ENCODE results near the gene CFAP65.

Gene CFAP65

DNA sequence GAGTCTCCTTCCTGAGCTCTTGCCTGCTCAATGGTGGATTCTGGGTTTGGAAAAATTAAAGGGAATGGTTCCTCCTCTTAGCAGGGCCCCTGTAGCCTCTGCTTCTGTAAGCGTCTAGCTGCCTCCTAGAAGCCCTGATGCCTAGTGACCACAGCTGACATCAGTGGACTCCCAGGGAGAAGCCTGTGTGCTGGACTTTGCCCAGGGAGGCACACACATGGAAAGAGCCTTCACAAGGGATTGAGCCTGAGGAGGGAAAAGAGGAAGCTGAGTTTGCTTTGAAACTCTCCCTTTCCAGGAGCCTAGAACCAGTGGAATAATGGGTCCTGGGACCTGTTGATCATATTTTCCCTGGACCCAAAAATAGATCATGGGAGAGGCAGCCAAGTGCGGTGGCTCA is 1.4 kb upstream of the CFAP65 start:
- Histone ChIP-seq H3K36me3 (ENCODE audit: insufficient read depth, low read length) (no peaks in the 10 kb centered on the region), H3K9me3 (replicated peaks; ENCODE audit: low read length) (no peaks in the 10 kb centered on the region), H3K4me2 (ENCODE audit: low read length) (no peak overlapping the region), H3K4me1 (ENCODE audit: control insufficient read depth, insufficient read depth, low read length) (no peaks in the 10 kb centered on the region), H3K9ac (ENCODE audit: low read depth, low read length) (no peak overlapping the region), H3K4me3 (ENCODE audit: low read length) (no peak overlapping the region), H3K27me3 (ENCODE audit: control insufficient read depth, insufficient read depth, low read length) (peaks cover 69% of the 10 kb centered on the region)

DNA sequence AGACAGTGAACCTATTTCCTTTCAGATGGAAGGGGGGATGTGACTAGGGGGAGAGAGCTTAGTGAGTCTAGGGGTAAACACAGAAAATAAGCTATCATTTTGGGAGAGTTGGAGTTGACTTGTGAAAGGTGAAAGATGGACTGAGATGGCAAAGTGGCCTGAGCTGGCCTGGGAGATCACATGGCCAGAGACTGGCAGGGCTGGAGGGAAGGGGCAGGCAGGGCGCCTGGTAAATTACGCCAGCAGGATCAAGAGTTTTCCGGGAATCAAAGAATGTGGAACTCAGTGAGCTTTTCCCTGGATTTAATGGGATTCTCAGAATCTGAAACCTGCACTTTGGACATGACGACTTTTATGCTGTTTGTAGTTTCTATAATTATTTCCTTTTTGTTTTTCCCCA is 841 bp upstream of the CFAP65 start:
- no peak overlapping the region for H3K9ac ChIP-seq (ENCODE audit: low read depth, low read length)
- peaks cover 69% of the 10 kb centered on the region for H3K27me3 ChIP-seq (ENCODE audit: control insufficient read depth, insufficient read depth, low read length)
- no peak overlapping the region for H3K4me2 ChIP-seq (ENCODE audit: low read length)
- H3K9me3 ChIP-seq (replicated peaks; ENCODE audit: low read length) = no peaks in the 10 kb centered on the region
- H3K4me1 ChIP-seq (ENCODE audit: control insufficient read depth, insufficient read depth, low read length) = no peaks in the 10 kb centered on the region
- no peaks in the 10 kb centered on the region for H3K36me3 ChIP-seq (ENCODE audit: insufficient read depth, low read length)
- H3K4me3 ChIP-seq (ENCODE audit: low read length) = no peak overlapping the region

DNA sequence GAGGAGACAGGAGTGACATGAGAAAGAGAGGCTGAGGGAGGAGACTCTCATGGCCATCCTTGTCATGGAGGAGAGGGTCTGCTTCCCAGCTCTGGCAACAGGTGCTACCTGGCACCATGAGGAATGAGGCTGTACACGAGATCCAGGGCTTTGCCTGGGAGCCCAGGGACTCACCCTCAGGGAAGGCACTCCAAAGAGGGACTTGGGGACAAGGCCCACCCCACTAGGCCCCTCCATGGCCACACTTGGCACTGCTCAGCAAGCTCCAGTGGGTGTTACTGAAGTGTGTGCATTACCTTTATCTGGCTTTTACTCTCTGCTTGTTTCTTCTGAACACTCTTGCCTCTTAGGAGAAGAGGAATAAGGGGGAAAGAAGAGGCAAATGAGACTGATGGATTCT is 2.7 kb downstream of the CFAP65 start:
- H3K36me3 ChIP-seq (ENCODE audit: insufficient read depth, low read length) = no peaks in the 10 kb centered on the region
- no peak overlapping the region for H3K4me2 ChIP-seq (ENCODE audit: low read length)
- no peak overlapping the region for H3K9ac ChIP-seq (ENCODE audit: low read depth, low read length)
- H3K4me3 ChIP-seq (ENCODE audit: low read length) = no peak overlapping the region
- no peaks in the 10 kb centered on the region for H3K4me1 ChIP-seq (ENCODE audit: control insufficient read depth, insufficient read depth, low read length)
- H3K27me3 ChIP-seq (ENCODE audit: control insufficient read depth, insufficient read depth, low read length) = peaks cover 87% of the 10 kb centered on the region
- no peaks in the 10 kb centered on the region for H3K9me3 ChIP-seq (replicated peaks; ENCODE audit: low read length)

DNA sequence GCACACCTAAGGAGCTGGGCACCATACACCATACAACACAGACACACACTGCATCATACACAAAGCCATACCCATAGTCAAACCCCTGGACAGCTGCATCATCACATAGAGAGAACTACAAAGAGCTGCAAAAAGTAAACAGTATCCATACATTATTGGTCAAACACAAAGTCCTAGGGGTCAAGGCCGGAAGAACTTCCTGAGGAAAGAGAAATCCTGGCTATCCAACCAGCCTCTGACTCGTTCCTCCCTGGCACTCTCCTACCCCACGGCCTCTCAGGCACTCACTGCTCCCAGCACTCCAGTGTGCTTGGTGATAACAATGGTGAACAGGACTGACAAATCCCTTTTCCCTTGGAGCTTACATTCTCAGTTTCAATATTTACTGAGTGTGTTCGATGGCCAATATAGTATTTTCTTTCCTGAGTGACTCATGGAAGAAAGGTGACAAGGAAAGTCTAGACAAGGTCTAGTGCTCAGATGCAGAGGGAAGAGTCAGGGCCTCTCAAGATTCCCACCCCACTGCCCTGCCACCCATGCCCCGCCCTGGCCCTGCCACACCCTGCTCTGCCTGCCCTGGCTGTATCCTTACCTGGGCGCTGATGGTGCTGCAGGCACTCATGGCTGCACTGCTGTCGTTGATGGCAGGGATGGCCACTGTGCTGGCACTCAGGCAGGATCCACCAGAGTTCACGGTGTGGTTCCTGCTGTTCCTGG is 3.4 kb downstream of the CFAP65 start:
- Histone ChIP-seq H3K4me2 (ENCODE audit: low read length) (no peak overlapping the region), H3K4me1 (ENCODE audit: control insufficient read depth, insufficient read depth, low read length) (no peaks in the 10 kb centered on the region), H3K36me3 (ENCODE audit: insufficient read depth, low read length) (no peaks in the 10 kb centered on the region), H3K9ac (ENCODE audit: low read depth, low read length) (no peak overlapping the region), H3K9me3 (replicated peaks; ENCODE audit: low read length) (no peaks in the 10 kb centered on the region), H3K4me3 (ENCODE audit: low read length) (no peak overlapping the region), H3K27me3 (ENCODE audit: control insufficient read depth, insufficient read depth, low read length) (peaks cover 88% of the 10 kb centered on the region)

DNA sequence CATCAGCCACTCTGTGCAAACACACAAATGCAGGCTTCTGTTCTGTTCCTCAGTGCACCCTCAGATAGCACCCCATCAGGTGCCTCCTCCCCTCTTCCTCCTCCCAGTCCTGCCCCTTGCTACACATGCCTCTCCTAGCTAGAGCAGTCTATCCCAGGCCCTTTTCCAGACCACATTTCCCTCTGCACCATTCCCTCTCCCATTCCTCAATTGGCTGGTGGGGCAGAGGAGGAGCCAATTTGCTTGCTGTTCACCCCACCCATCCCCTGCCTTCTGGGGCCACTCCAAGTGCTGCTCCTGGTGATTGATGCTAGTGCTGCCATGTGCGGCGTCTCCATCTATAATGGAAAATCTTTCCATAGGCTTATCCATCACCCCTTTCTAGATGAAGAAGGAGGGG is 5.4 kb downstream of the CFAP65 start:
- H3K36me3 ChIP-seq (ENCODE audit: insufficient read depth, low read length) = no peaks in the 10 kb centered on the region
- peaks cover 83% of the 10 kb centered on the region for H3K27me3 ChIP-seq (ENCODE audit: control insufficient read depth, insufficient read depth, low read length)
- H3K4me3 ChIP-seq (ENCODE audit: low read length) = no peak overlapping the region
- no peaks in the 10 kb centered on the region for H3K9me3 ChIP-seq (replicated peaks; ENCODE audit: low read length)
- no peak overlapping the region for H3K9ac ChIP-seq (ENCODE audit: low read depth, low read length)
- no peak overlapping the region for H3K4me2 ChIP-seq (ENCODE audit: low read length)
- no peaks in the 10 kb centered on the region for H3K4me1 ChIP-seq (ENCODE audit: control insufficient read depth, insufficient read depth, low read length)

DNA sequence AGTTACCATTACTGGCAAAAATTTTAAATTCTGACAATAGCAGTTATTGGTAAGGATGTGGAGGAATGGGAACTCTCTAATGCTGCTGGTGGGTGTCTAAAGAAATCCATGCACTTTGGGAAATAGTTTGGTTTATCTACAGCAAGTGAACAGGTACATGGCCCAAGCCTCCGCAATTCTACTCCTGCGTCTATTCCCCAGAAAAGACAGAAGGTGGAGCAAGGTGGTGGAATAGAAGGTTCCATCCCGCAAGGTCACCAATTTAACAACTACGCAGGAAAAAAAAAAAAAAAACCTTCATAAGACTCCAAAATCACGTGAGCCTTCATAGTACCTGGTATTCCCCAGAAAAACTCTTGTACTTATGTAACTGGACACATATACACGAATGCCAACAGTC is 6.5 kb downstream of the CFAP65 start:
- H3K9ac ChIP-seq (ENCODE audit: low read depth, low read length) = no peak overlapping the region
- H3K4me1 ChIP-seq (ENCODE audit: control insufficient read depth, insufficient read depth, low read length) = no peaks in the 10 kb centered on the region
- no peaks in the 10 kb centered on the region for H3K9me3 ChIP-seq (replicated peaks; ENCODE audit: low read length)
- H3K4me3 ChIP-seq (ENCODE audit: low read length) = no peak overlapping the region
- no peak overlapping the region for H3K4me2 ChIP-seq (ENCODE audit: low read length)
- H3K36me3 ChIP-seq (ENCODE audit: insufficient read depth, low read length) = no peaks in the 10 kb centered on the region
- peaks cover 78% of the 10 kb centered on the region for H3K27me3 ChIP-seq (ENCODE audit: control insufficient read depth, insufficient read depth, low read length)

DNA sequence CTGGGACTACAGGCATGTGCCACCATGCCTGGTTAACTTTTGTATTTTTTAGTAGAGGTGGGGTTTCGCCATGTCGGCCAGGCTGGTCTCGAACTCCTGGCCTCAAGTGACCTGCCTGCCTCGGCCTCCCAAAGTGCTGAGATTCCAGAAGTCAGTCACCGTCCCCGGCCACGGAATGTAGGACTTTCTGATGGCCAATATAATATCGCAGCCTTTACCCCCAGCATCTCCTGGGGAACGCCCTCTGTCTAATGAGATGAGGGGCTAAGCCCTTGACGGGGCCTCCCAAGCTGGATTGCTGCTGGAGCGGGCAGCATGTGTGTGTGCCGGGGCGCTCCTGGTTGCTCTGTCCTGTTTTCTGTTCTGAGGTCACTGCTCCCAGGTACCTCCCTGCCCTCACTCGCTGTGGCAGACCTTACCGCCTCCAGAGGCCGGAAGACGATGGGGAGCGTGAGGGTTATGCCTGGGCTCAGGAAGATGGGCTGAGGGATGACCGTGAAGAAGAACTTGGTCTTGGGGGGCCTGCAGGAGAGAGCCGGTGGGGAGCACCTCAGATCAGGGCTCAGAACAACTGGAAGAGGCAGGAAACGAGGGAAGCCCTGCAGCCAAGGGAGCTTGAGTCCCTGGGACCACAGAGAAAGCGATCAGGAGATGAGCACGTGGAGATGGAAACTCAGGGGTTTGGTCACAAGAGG is 9.1 kb downstream of the CFAP65 start:
- no peaks in the 10 kb centered on the region for H3K36me3 ChIP-seq (ENCODE audit: insufficient read depth, low read length)
- H3K9ac ChIP-seq (ENCODE audit: low read depth, low read length) = no peak overlapping the region
- H3K9me3 ChIP-seq (replicated peaks; ENCODE audit: low read length) = no peaks in the 10 kb centered on the region
- H3K4me3 ChIP-seq (ENCODE audit: low read length) = no peak overlapping the region
- no peak overlapping the region for H3K4me2 ChIP-seq (ENCODE audit: low read length)
- H3K4me1 ChIP-seq (ENCODE audit: control insufficient read depth, insufficient read depth, low read length) = no peaks in the 10 kb centered on the region
- peaks cover 70% of the 10 kb centered on the region for H3K27me3 ChIP-seq (ENCODE audit: control insufficient read depth, insufficient read depth, low read length)

DNA sequence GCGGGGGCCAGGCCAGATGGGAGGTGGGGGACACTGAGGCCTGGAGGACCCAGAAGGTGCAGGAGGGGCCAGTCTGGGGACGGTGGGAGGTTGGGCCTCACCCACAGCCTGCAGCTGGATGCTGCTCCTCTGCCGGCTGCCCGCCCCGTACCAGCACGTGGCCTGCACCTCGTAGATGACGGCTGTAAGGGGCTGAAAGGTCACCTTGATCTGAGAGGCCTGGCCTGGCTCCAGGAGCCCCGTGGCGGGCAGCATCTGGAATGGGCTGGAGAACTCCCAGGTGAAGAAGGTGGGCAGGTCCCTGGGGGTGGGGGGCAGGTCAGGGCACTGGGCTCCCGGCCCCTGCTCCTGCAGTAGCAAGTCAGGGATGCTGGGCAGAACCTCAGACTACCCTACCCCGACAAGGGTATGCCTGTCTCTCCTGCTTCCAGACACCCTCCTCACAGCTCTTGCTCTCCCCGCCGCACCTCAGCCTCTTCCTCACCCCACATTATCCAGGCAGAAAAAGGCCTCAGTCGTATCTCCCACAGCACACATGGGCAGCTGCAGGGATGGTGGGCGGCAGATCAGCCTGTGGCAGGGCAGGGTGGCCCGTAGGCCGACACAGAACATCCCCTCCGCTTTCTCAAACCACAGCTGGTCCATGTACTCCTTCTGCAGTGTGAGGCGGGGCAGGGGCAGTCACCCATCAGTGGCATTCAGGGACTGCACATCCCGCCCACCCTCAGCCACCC is 10.1 kb downstream of the CFAP65 start:
- no peaks in the 10 kb centered on the region for H3K4me1 ChIP-seq (ENCODE audit: control insufficient read depth, insufficient read depth, low read length)
- no peaks in the 10 kb centered on the region for H3K9me3 ChIP-seq (replicated peaks; ENCODE audit: low read length)
- H3K27me3 ChIP-seq (ENCODE audit: control insufficient read depth, insufficient read depth, low read length) = peaks cover 71% of the 10 kb centered on the region
- no peak overlapping the region for H3K4me3 ChIP-seq (ENCODE audit: low read length)
- no peak overlapping the region for H3K4me2 ChIP-seq (ENCODE audit: low read length)
- no peak overlapping the region for H3K9ac ChIP-seq (ENCODE audit: low read depth, low read length)
- H3K36me3 ChIP-seq (ENCODE audit: insufficient read depth, low read length) = no peaks in the 10 kb centered on the region

DNA sequence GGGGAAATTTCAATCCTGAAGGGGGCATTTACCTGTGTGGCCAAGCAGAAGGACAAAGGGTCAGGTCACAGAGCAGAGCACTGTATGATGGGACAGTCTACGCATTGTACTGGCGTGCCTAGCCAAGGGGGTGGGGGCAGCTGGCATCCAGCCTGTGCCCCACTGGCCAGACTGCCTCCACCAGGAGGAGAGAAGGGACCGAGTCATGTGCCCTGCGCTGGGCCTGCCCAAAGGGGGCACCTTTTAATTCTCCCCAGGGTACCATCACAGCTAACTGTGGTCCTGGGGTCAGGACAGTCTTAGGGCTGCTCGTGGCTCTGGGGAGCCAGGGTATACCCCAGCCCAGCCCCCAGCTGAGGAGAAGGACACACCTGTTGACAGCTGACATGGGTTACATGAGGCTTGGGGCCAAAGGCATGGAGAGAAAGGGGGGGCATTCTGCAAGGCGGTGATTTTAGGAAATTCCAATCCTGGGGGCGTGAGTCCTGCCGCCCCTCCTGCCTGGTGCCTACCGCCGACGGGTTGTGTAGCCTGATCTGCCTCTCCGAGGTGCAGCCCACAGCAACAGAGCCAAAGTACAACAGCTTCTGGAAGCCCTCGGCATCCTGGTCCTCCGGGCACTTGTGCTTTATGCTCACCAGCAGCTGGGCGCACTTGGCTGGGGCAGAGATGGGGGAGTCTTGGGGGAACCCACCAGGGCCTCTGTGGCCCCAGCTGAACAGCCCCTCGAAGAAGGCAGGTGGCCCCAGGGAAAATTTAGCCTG is 11.0 kb downstream of the CFAP65 start:
- Histone ChIP-seq H3K4me3 (ENCODE audit: low read length) (no peak overlapping the region), H3K36me3 (ENCODE audit: insufficient read depth, low read length) (no peaks in the 10 kb centered on the region), H3K4me1 (ENCODE audit: control insufficient read depth, insufficient read depth, low read length) (no peaks in the 10 kb centered on the region), H3K4me2 (ENCODE audit: low read length) (no peak overlapping the region), H3K27me3 (ENCODE audit: control insufficient read depth, insufficient read depth, low read length) (peaks cover 70% of the 10 kb centered on the region), H3K9ac (ENCODE audit: low read depth, low read length) (no peak overlapping the region), H3K9me3 (replicated peaks; ENCODE audit: low read length) (no peaks in the 10 kb centered on the region)

DNA sequence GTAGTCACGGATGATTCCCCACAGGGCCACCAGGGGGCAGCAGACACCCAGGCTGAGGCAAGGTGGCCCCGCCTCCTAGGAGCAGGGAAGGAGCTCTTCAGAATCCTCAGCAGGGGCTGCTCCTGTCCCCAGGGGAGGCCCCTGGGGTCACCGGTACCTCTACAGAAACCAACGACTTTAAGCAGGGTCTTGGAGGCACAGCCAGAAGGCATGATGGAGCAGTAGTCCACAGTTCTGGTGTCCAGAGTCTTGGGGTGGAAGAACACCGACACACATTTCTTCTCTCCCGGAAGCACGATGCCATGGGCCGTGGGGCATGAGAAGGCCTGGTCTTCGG is 11.5 kb downstream of the CFAP65 start:
- no peaks in the 10 kb centered on the region for H3K9me3 ChIP-seq (replicated peaks; ENCODE audit: low read length)
- peaks cover 70% of the 10 kb centered on the region for H3K27me3 ChIP-seq (ENCODE audit: control insufficient read depth, insufficient read depth, low read length)
- H3K4me3 ChIP-seq (ENCODE audit: low read length) = no peak overlapping the region
- no peak overlapping the region for H3K9ac ChIP-seq (ENCODE audit: low read depth, low read length)
- H3K4me2 ChIP-seq (ENCODE audit: low read length) = no peak overlapping the region
- H3K36me3 ChIP-seq (ENCODE audit: insufficient read depth, low read length) = no peaks in the 10 kb centered on the region
- H3K4me1 ChIP-seq (ENCODE audit: control insufficient read depth, insufficient read depth, low read length) = no peaks in the 10 kb centered on the region

DNA sequence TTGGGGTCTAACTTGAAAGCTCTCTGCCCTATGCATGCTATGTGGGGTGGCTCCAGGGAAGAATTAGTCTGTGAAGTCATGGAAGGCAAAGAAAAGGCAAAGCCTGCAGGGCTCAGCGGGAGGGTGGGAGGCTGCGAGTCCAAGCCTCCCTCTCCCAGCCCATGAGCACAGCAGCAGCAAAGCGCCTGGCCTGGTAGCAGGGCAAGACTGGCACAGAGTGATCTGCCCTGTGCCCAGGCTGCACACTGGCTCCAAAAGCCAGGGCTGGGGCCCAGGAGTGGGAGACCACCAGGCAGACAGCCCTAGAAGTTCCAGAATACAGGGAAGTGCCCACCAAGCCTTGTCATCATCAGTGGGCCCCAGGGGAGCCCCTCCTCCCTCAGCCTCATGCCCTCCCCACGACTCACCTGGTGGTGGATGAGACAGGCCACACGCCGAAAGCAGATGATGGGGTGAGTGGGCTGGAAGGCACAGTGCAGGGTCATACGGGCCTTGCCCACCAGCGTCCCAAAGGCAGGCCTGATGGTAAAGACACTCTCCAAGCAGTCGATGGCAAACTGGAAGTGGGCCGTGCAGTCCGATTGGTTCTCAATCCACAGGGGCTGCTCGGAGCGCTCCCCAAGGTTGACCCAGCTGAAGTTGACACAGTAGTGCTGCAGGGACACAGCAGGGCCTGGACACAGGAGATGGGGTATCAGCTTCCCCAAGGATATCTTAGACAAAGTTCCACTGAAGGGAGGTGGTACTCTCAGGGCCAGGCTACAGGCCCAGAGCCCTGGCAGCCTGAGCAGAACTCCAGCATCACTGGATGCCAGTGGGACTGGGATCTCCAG is 12.1 kb downstream of the CFAP65 start:
- H3K4me2 ChIP-seq (ENCODE audit: low read length) = no peak overlapping the region
- H3K36me3 ChIP-seq (ENCODE audit: insufficient read depth, low read length) = no peaks in the 10 kb centered on the region
- H3K9ac ChIP-seq (ENCODE audit: low read depth, low read length) = no peak overlapping the region
- H3K4me1 ChIP-seq (ENCODE audit: control insufficient read depth, insufficient read depth, low read length) = no peaks in the 10 kb centered on the region
- H3K27me3 ChIP-seq (ENCODE audit: control insufficient read depth, insufficient read depth, low read length) = peaks cover 65% of the 10 kb centered on the region
- H3K9me3 ChIP-seq (replicated peaks; ENCODE audit: low read length) = no peaks in the 10 kb centered on the region
- no peak overlapping the region for H3K4me3 ChIP-seq (ENCODE audit: low read length)
